Kidney (tissue), 2 donors: Measurements from ENCODE around the gene DDIT4L. TPM values are rescaled to one million over a fixed set of nuclear protein-coding genes. Genes with fewer than 3 reads are reported as not detected.

Source experiments
- polyA plus RNA-seq: library from polyadenylated mRNA; stranded (reverse); fragments of 350-450 nt; fragmentation: Illumina TruSeq; extraction: RNeasy Lipid Tissue Mini Kit (QIAGEN cat#74804); gene quantifications from one replicate; pipeline ENCODE4 v1.2.3, GENCODE V29; 2014; ENCODE audit warnings: low read depth, low replicate concordance; ENCODE audit not compliant: insufficient read depth
- total RNA-seq: library from RNA; stranded (reverse); fragmentation: NEBNext Ultra II Directional; extraction: Animal tissue kit (Norgen Biotek cat#: 25700); gene quantifications from one replicate; pipeline ENCODE4 v1.2.1, GENCODE V29; 2021
- donor health status: DM: yes; HTN: yes; CAD: no.

Gene DDIT4L
- total and polyA plus RNA-seq, 2 donors from 2014 or later, result 6.1 to 15.2 TPM

Other genes with a start within 250 kb of the DDIT4L start
- gene DNAJB14, start 243.8 kb downstream of the DDIT4L start, total RNA-seq, result 51.7 TPM
- gene DNAJB14, start 243.8 kb downstream of the DDIT4L start, polyA plus RNA-seq, result 8.1 TPM
- 98.5 TPM for gene H2AZ1, start 240.2 kb downstream of the DDIT4L start, total RNA-seq
- 154 TPM for gene H2AZ1, start 240.2 kb downstream of the DDIT4L start, polyA plus RNA-seq